Measurements from ENCODE around the gene COPG2.
"Not testable (repeated sequence)": the region's sequence is repeated elsewhere in the genome, so short reads cannot be mapped to it uniquely, and the experiment has no call there.

DNA sequence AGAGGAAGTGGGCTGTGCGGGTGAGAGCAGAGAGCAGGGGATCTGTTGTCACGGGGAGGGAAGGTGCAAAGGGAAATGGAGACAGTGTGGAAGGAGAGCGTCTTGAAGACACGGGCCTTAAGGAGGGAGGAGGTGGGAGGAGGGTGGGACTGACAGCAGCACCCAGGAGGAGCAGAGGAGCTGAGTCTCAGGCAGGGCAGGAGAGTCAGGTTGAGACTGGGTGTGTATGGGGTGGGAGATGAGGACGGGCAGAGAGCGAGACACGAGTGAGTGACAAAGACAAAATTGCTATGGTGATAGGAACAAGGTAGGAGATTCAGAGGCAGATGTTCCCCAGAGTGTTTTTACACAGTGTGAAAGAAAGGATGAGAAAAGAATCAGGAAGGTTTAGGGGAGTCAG lies 127.3 kb downstream of the COPG2 start:
- TF ChIP-seq, protein P1, sequence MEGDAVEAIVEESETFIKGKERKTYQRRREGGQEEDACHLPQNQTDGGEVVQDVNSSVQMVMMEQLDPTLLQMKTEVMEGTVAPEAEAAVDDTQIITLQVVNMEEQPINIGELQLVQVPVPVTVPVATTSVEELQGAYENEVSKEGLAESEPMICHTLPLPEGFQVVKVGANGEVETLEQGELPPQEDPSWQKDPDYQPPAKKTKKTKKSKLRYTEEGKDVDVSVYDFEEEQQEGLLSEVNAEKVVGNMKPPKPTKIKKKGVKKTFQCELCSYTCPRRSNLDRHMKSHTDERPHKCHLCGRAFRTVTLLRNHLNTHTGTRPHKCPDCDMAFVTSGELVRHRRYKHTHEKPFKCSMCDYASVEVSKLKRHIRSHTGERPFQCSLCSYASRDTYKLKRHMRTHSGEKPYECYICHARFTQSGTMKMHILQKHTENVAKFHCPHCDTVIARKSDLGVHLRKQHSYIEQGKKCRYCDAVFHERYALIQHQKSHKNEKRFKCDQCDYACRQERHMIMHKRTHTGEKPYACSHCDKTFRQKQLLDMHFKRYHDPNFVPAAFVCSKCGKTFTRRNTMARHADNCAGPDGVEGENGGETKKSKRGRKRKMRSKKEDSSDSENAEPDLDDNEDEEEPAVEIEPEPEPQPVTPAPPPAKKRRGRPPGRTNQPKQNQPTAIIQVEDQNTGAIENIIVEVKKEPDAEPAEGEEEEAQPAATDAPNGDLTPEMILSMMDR (conservative IDR thresholded peaks at IDR 0.05 in 1 of 2, IDR thresholded peaks at IDR 0.05 in 1 of 2; ENCODE audit: low read depth in 1 of 2, low read length in 2 of 2) = not testable (repeated sequence)
- not testable (repeated sequence) for TF ChIP-seq EZH2 (IDR thresholded peaks at IDR 0.05; ENCODE audit: low read length, missing control alignments)

Measured in fibroblast of lung (primary cell).